Parathyroid adenoma (tissue), 2 donors: Measurements from ENCODE around the gene MAML1.

Experiments
- H2AFZ ChIP-seq: fragments of 300-600 bp; sonication (generic); one replicate; pipeline ENCODE4 v1.7.0; 2017; ENCODE audit warnings: antibody characterized with exemption, mild to moderate bottlenecking
- H3K27ac ChIP-seq: fragments of 300-600 bp; sonication (generic); one replicate; pipeline ENCODE4 v1.7.0; 2017
- H3K27me3 ChIP-seq: fragments of 300-600 bp; sonication (generic); one replicate; pipeline ENCODE4 v1.7.0; 2017; ENCODE audit warnings: low read length; ENCODE audit not compliant: control insufficient read depth, insufficient read depth
- H3K36me3 ChIP-seq: fragments of 300-600 bp; sonication (generic); one replicate; pipeline ENCODE4 v1.7.0; 2017; ENCODE audit warnings: low read length; ENCODE audit not compliant: control insufficient read depth, insufficient read depth
- H3K4me1 ChIP-seq: fragments of 300-600 bp; sonication (generic); one replicate; pipeline ENCODE4 v1.7.0; 2017; ENCODE audit warnings: control low read depth
- H3K4me2 ChIP-seq: fragments of 300-600 bp; sonication (generic); one replicate; pipeline ENCODE4 v1.7.0; 2017; ENCODE audit warnings: low read length
- H3K4me3 ChIP-seq: fragments of 300-600 bp; sonication (generic); one replicate; pipeline ENCODE4 v1.7.0; 2017; ENCODE audit warnings: low read depth, low read length
- H3K79me2 ChIP-seq: fragments of 300-600 bp; sonication (generic); one replicate; pipeline ENCODE4 v1.7.0; 2017; ENCODE audit warnings: control low read depth
- H3K9ac ChIP-seq: fragments of 300-600 bp; sonication (generic); one replicate; pipeline ENCODE4 v1.7.0; 2017; ENCODE audit warnings: mild to moderate bottlenecking
- H3K9me3 ChIP-seq: fragments of 300-600 bp; sonication (generic); one replicate; pipeline ENCODE4 v1.7.0; 2017; ENCODE audit warnings: low read length; ENCODE audit not compliant: control insufficient read depth
- CTCF ChIP-seq: fragments of 300-600 bp; sonication (generic); IDR thresholded peaks from one replicate; pipeline ENCODE4 v1.7.0; 2017; ENCODE audit warnings: antibody characterized with exemption, mild to moderate bottlenecking
- donor health status: primary hyperparathyroidism.

Gene MAML1

GRCh38 chr5:179697993-179698934 lies 34.4 kb upstream of the MAML1 start:
- Histone ChIP-seq H3K79me2 (peaks cover 34% of the 10 kb centered on the region), H2AFZ (peak overlapping the region; percentile 93), H3K9ac (peak overlapping the region; percentile 17), H3K27me3 (no peaks in the 10 kb centered on the region), H3K4me2 (peak overlapping the region; percentile 97), H3K36me3 (no peaks in the 10 kb centered on the region), H3K9me3 (no peaks in the 10 kb centered on the region), H3K4me3 (peak overlapping the region; percentile 96), H3K4me1 (peaks cover 5% of the 10 kb centered on the region), H3K27ac (peak overlapping the region; percentile 99)
- TF ChIP-seq CTCF, result peak; percentile 4

- Histone ChIP-seq H3K79me2 (peaks cover 42% of the 10 kb centered on the region), H3K27ac (peak within 1 kb of the TSS; percentile 99), H3K4me1 (peaks cover 5% of the 10 kb centered on the region), H3K36me3 (no peaks in the 10 kb centered on the region), H3K4me2 (peak within 1 kb of the TSS; percentile 97), H3K9ac (peak within 1 kb of the TSS; percentile 96), H3K27me3 (no peaks in the 10 kb centered on the region), H2AFZ (peak within 1 kb of the TSS; percentile 93), H3K4me3 (peak within 1 kb of the TSS; percentile 96), H3K9me3 (no peaks in the 10 kb centered on the region)
- no peak for TF ChIP-seq CTCF
Observed at GRCh38 chr5:179698935-179699615, 33.5 kb upstream of the MAML1 start, which contains the start of gene CANX. TSS of gene CANX (plus strand) at chr5:179698967. CDS start at chr5:179705682, 6,715 bp downstream.

GRCh38 chr5:179699616-179700237 lies 32.9 kb upstream of the MAML1 start:
- H3K79me2 ChIP-seq, result peaks cover 47% of the 10 kb centered on the region
- H2AFZ ChIP-seq, result peak overlapping the region; percentile 81
- H3K9ac ChIP-seq, result peak overlapping the region; percentile 96
- no peaks in the 10 kb centered on the region for H3K9me3 ChIP-seq
- peak overlapping the region; percentile 97 for H3K4me2 ChIP-seq
- H3K4me3 ChIP-seq, result peak overlapping the region; percentile 96
- TF ChIP-seq CTCF, result no peak
- peak overlapping the region; percentile 99 for H3K27ac ChIP-seq
- no peaks in the 10 kb centered on the region for H3K36me3 ChIP-seq
- no peaks in the 10 kb centered on the region for H3K27me3 ChIP-seq
- peaks cover 5% of the 10 kb centered on the region for H3K4me1 ChIP-seq

GRCh38 chr5:179700401-179700918 lies 32.2 kb upstream of the MAML1 start:
- Histone ChIP-seq H3K4me1 (peaks cover 6% of the 10 kb centered on the region), H3K27me3 (no peaks in the 10 kb centered on the region), H2AFZ (no peak overlapping the region), H3K9me3 (no peaks in the 10 kb centered on the region), H3K9ac (no peak overlapping the region), H3K36me3 (no peaks in the 10 kb centered on the region), H3K79me2 (peaks cover 54% of the 10 kb centered on the region), H3K27ac (no peak overlapping the region), H3K4me2 (peak overlapping the region; percentile 97), H3K4me3 (peak overlapping the region; percentile 96)
- no peak for TF ChIP-seq CTCF
